VCaP (cell line): ENCODE measurements around the gene PRKACA.

Source experiments
- H3K27ac ChIP-seq: fragments of 450-650 bp; 2 replicates; pipeline ENCODE4 v1.5.1; 2017
- TF ChIP-seq, protein P1 (sequence below): fragments of 450-650 bp; conservative IDR thresholded peaks from 2 replicates; pipeline ENCODE4 v1.5.1; 2017; ENCODE audit warnings: mild to moderate bottlenecking, moderate library complexity

The PRKACA gene

GRCh38 chr19:14113762-14114414 lies 3.7 kb downstream of the PRKACA start:
- H3K27ac ChIP-seq, result no peak overlapping the region
- TF ChIP-seq, protein P1, sequence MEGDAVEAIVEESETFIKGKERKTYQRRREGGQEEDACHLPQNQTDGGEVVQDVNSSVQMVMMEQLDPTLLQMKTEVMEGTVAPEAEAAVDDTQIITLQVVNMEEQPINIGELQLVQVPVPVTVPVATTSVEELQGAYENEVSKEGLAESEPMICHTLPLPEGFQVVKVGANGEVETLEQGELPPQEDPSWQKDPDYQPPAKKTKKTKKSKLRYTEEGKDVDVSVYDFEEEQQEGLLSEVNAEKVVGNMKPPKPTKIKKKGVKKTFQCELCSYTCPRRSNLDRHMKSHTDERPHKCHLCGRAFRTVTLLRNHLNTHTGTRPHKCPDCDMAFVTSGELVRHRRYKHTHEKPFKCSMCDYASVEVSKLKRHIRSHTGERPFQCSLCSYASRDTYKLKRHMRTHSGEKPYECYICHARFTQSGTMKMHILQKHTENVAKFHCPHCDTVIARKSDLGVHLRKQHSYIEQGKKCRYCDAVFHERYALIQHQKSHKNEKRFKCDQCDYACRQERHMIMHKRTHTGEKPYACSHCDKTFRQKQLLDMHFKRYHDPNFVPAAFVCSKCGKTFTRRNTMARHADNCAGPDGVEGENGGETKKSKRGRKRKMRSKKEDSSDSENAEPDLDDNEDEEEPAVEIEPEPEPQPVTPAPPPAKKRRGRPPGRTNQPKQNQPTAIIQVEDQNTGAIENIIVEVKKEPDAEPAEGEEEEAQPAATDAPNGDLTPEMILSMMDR, result no peak

DNA sequence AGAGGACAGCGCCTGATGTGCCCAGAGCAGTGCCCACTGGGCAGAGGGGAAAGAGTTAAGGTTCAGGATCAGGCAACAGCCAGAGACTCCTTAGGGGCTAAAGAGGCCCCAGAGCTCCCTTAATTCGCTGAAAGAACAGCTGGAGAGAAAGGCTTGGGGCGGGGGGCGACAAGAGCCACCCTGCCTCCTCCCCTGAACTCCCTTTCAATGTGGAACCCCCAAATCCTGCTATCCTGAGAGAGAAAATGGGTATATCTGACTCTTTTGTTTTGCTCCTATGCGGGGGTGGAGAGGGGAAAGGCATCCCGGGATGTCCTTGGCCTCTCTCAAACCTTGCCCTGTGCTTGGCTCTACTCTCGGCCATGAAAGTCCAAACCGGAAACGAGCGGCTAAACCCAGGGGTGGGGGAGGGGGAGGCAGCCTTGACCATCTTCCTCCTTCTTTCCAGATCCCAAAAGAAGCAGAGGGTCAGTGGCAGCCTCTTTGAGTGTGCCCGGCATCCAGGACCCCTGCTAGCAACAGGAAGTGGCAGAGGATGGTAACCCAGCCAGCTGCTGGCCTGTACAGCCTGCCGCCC lies 4.7 kb downstream of the PRKACA start:
- TF ChIP-seq, protein P1, result no peak
- H3K27ac ChIP-seq, result no peak overlapping the region

- TF ChIP-seq, protein P1, result no peak
- no peak overlapping the region for H3K27ac ChIP-seq
These were observed 5.3 kb downstream of the PRKACA start for GRCh38 chr19:14112051-14112808.

DNA sequence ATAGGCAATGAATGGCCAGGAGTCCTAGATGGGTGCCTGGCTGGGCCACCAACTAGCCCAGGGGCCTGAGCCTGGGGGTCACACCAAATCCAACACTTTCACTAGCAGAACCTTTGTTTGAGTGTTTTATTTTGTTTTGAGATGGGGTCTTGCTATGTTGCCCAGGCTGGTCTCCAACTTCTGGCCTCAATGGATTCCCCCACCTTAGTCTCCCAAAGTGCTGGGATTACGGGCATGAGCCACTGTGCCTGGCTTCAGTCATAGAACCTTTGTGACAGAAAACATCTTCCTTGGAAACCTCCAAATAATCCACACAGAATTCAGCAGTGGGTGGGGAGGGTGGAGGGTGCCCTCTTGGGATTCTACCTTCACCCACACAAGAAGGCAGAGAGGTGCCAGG lies 6.1 kb downstream of the PRKACA start:
- TF ChIP-seq, protein P1, result no peak
- H3K27ac ChIP-seq, result no peak overlapping the region

GRCh38 chr19:14110650-14111049 lies 6.9 kb downstream of the PRKACA start:
- H3K27ac ChIP-seq, result no peak overlapping the region
- TF ChIP-seq, protein P1, result no peak

GRCh38 chr19:14107581-14108461 lies 9.7 kb downstream of the PRKACA start:
- TF ChIP-seq, protein P1, result no peak
- no peak overlapping the region for H3K27ac ChIP-seq

DNA sequence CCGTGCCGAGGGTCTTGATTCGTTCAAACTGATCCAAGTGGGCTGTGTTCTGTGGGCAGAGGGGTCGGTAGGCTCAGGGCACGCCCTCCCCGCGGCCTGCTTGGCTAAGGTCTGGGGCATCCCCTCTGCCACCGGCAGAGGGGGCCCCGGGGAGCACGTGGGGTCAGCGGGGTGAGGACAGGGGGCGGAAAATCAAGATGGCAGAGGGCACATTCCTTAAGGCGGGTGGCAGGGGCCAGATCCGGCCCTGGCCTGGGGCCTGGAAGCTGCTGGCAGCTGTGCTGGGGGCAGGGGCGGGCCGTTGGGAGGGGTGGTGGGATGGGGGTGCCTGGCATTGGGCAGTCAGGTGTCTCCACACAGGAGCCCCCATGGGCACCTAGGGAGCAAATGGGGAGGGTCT lies 10.7 kb downstream of the PRKACA start:
- H3K27ac ChIP-seq, result no peak overlapping the region
- TF ChIP-seq, protein P1, result no peak
